Measurements from ENCODE around the gene SMIM29.

The SMIM29 gene

DNA sequence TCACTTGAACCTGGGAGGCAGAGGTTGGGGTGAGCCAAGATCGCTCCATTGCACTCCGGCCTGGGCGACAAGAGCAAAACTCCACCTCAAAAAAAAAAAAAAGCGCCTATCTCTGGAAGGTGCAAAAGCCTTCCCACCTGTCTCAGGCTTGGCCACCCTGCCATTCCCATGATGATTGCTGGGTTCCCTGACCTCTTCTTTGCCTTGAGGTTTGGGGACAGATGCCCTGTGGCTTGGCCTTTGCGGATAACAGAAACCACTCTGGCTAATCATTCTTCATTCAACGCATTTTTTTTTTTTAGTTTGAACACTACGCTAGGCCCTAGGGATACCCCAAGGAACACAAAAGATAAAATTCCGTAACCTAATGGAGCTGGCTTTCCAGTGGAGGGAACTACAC is 18.9 kb downstream of the SMIM29 start:
- no peak overlapping the region for H3K4me3 ChIP-seq (ENCODE audit: low read length)
- TF ChIP-seq, protein P1, sequence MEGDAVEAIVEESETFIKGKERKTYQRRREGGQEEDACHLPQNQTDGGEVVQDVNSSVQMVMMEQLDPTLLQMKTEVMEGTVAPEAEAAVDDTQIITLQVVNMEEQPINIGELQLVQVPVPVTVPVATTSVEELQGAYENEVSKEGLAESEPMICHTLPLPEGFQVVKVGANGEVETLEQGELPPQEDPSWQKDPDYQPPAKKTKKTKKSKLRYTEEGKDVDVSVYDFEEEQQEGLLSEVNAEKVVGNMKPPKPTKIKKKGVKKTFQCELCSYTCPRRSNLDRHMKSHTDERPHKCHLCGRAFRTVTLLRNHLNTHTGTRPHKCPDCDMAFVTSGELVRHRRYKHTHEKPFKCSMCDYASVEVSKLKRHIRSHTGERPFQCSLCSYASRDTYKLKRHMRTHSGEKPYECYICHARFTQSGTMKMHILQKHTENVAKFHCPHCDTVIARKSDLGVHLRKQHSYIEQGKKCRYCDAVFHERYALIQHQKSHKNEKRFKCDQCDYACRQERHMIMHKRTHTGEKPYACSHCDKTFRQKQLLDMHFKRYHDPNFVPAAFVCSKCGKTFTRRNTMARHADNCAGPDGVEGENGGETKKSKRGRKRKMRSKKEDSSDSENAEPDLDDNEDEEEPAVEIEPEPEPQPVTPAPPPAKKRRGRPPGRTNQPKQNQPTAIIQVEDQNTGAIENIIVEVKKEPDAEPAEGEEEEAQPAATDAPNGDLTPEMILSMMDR (IDR thresholded peaks at IDR 0.05; ENCODE audit: insufficient read depth, low read depth, low read length, missing control alignments), result no peak
- no peak for DNase-seq (ENCODE audit: low read depth)

DNA sequence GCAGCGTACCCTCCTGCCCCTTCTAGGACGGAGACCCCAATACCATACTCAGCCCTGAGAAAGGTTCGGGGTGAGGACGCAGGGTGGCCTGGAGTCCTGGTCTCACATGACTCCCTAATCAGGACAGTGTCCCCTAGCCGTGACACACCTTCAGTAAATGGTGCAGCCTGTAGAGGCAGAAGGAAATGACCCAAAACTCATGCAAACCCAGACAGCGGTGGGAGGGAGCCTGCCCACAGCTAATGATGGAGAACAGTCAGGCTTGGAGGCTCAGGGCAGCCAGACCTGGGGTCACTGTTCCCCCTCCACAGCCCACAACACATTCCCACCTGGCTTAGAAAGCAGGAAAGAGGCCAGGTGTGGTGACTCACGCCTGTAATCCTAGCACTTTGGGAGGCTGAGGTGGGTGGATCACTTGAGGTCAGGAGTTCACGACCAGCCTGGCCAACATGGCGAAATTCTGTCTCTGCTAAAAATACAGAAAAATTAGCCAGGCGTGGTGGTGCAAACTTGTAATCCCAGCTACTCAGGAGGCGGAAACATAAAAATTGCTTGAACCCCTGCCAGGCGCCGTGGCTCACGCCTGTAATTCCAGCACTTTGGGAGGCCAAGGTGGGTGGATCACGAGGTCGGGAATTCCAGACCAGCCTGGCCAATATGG is 20.9 kb downstream of the SMIM29 start:
- no peak for DNase-seq (ENCODE audit: low read depth)
- TF ChIP-seq, protein P1 (IDR thresholded peaks at IDR 0.05; ENCODE audit: insufficient read depth, low read depth, low read length, missing control alignments), result no peak

DNA sequence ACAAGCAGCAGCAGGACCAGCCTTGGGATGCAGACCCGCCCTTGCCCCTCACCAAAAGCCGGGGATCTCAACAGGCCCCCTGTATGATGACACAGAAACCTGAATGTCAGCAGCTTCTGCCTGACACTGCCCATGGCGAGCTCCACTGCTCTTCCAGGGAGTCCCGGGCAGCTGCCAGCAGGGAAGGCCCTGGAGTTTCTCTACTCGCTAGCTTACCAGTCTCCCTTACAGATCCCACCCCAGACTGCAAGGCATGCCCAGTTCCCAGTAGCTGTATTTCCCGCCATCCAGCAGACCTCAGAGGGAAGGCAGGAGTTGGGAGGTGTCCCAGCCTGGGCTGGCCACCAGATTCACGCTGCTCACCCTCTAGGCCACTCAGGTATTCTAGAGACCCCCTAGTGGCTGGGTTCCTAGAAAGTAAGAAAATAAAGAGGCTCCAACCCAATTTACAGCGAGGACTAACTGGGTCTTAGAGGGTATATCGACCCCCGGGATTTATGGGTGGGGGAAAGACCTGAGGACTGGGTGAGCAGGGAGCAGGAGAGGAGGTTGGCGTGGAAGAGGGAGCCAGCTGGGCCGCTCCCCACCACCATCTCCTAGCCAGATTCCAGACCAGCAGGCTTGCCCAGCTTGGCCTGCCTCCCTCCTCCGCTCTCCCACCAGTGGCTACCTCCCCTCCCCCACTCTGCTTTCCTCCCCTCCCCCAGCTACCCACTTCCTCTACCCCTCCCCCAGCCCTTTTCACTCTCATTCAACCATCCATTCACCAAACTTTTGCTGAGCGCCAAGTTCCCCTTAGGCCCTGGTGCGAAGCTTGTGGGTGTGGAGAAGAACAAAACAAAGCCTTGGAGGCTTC is 21.8 kb downstream of the SMIM29 start:
- no peak for DNase-seq (ENCODE audit: low read depth)
- TF ChIP-seq, protein P1 (IDR thresholded peaks at IDR 0.05; ENCODE audit: insufficient read depth, low read depth, low read length, missing control alignments), result no peak
- no peak overlapping the region for H3K4me3 ChIP-seq (ENCODE audit: low read length)

More for the DNA sequence above, 20.9 kb downstream of the SMIM29 start:
- no peak overlapping the region for H3K4me3 ChIP-seq (ENCODE audit: low read length)

DNA sequence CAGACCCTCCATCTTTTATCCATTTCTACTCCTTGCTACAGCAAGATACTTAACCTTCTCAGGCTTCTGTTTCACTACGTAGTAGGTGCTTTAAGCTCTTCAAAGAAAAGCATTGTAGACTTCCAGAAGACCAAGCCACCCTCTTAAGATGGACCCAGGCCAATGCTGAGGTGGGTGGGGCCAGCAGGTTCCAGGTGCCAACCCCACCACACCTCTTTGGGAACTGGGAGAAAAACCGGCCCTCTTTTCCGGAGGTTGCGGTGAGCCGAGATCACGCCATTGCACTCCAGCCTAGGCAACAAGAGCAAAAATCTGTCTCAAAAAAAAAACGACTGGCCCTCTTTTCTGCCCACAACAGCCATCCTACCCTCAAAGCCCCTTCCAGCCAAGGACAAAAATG is 22.7 kb downstream of the SMIM29 start:
- no peak overlapping the region for H3K4me3 ChIP-seq (ENCODE audit: low read length)
- no peak for DNase-seq (ENCODE audit: low read depth)
- TF ChIP-seq, protein P1 (IDR thresholded peaks at IDR 0.05; ENCODE audit: insufficient read depth, low read depth, low read length, missing control alignments), result no peak

DNA sequence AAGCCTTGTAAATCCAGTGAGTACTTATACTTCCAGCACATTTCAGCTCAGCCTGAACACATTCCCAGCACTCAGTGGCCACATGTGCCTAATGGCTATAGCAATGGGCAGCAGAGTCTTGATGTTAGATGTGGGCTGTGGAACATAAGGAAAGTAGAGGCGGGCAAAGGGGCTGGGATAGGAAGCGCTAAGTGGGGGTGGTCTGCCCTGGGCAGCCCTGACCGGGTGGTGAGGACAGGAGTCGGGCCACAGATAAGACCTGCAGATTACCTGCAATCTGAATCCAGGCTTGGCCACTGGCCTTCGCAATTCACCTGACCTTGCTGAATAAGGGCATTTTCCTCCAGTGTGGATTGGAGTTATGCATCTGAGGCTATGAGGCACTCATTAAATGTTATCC is 23.3 kb downstream of the SMIM29 start:
- TF ChIP-seq, protein P1 (IDR thresholded peaks at IDR 0.05; ENCODE audit: insufficient read depth, low read depth, low read length, missing control alignments), result no peak
- H3K4me3 ChIP-seq (ENCODE audit: low read length), result no peak overlapping the region
- no peak for DNase-seq (ENCODE audit: low read depth)

DNA sequence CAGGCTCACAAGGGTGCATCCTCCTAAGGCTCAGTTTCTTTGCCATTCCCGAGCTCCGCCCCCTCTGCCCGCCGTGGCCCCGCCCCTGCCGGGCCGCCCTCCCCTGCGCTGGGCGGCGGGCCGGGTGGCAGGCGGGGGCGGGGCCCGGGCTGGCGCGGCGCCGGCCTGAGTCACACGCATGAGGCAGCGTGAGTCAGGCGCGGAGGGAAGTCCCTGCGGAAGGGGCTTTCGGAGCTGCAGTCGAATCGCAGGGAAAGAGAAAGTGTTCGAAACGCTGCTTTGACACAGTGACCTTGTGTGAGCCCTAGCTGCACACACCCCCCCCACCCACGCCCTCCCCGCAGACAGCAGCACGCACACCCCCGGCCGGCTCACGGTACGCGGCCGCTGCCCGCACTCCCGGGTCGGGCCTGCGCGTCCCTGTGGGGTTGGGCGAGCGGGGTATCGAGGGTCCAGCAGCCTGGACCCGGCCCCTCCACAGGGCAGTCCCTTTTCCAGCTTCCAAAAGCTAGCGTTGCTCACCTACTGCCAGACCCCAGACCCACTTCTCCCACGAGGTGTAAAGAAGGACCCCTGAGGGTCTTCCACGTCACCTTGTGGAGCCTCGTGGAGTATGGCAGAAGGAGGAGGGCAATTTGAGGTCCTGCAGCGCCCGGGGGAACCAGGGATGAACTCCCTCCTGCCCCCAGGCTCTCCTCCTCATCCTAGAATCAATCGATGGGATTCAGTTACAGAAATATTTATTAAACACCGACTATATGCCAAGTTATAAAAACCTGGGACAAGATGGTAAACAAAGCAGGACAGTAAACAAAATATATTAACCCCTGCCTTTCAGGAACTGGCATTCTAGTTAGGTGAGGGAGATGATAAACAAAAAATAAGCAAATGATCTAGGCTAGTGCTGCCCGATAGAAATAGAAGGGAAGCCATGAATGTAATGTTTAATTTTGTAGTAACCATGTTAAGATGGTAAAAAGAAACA is 24.6 kb downstream of the SMIM29 start:
- TF ChIP-seq, protein P1 (IDR thresholded peaks at IDR 0.05; ENCODE audit: insufficient read depth, low read depth, low read length, missing control alignments), result no peak
- peak overlapping the region; percentile 42 for H3K4me3 ChIP-seq (ENCODE audit: low read length)
- DNase-seq (ENCODE audit: low read depth), result peak; percentile 95

Measured in epithelial cell of esophagus (primary cell).